Measurements from ENCODE around the gene LRRC45.
A peak's percentile ranks its signal among the peaks of the same experiment; 100 is the strongest.

DNA sequence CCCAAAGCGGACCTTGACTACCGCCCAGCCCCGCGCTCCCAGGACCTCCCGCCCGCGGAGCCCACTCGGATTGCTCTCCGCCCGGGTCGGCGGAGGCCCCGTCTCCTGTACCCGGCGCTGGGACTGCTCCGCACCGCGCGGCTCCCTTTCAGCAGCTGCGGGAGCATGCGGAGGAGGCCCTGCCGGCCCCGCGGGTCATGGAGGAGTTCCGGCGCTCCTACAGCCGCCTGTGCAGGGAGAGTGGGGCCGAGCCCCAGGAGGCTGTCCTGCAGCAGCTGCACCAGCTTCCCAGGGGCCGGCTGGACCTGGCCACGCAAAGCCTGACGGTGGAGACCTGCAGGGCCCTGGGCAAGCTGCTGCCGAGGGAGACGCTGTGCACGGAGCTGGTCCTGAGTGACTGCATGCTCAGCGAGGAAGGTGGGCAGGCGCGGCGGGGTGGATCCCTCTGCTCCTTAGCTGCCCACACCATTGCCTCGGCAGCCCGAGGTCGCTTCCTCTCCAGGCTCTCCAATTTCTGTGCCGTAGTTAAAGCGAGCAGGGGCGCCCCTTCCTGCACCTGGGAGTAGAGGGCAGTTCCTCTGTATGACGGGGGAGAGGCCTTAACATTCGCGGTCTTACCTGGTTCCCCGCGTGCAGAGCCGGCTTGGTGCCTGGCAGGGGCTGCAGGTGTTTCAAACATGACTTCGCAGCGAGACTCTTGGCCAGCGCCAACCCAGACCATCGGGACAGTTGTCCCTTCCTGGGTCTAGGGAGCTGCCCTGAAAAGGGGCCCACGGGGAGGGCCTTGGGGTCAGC is 539 bp downstream of the LRRC45 start:
- TF ChIP-seq, protein P1, sequence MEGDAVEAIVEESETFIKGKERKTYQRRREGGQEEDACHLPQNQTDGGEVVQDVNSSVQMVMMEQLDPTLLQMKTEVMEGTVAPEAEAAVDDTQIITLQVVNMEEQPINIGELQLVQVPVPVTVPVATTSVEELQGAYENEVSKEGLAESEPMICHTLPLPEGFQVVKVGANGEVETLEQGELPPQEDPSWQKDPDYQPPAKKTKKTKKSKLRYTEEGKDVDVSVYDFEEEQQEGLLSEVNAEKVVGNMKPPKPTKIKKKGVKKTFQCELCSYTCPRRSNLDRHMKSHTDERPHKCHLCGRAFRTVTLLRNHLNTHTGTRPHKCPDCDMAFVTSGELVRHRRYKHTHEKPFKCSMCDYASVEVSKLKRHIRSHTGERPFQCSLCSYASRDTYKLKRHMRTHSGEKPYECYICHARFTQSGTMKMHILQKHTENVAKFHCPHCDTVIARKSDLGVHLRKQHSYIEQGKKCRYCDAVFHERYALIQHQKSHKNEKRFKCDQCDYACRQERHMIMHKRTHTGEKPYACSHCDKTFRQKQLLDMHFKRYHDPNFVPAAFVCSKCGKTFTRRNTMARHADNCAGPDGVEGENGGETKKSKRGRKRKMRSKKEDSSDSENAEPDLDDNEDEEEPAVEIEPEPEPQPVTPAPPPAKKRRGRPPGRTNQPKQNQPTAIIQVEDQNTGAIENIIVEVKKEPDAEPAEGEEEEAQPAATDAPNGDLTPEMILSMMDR (IDR thresholded peaks at IDR 0.05) = no peak
- TF ChIP-seq SMAD4 (CRISPR knock-in tag; IDR thresholded peaks at IDR 0.05) (no peak), IRF2 (CRISPR knock-in tag; IDR thresholded peaks at IDR 0.05; ENCODE audit: borderline replicate concordance, low read depth) (no peak), CREM (CRISPR knock-in tag; IDR thresholded peaks at IDR 0.05) (no peak), ZBTB21 (CRISPR knock-in tag; IDR thresholded peaks at IDR 0.05; ENCODE audit: borderline replicate concordance) (no peak), TCF7 (CRISPR knock-in tag; IDR thresholded peaks at IDR 0.05; ENCODE audit: low read depth) (no peak), FOXP1 (CRISPR knock-in tag; IDR thresholded peaks at IDR 0.05; ENCODE audit: borderline replicate concordance) (no peak; the same call in 1 of the 2 replicates), NR2C2 (CRISPR knock-in tag; IDR thresholded peaks at IDR 0.05) (no peak), CBFB (CRISPR knock-in tag; IDR thresholded peaks at IDR 0.05; ENCODE audit: low read depth) (no peak)
- TF ChIP-seq, protein P2, sequence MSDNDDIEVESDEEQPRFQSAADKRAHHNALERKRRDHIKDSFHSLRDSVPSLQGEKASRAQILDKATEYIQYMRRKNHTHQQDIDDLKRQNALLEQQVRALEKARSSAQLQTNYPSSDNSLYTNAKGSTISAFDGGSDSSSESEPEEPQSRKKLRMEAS (CRISPR knock-in tag; IDR thresholded peaks at IDR 0.05) = peak; percentile 45
- TF ChIP-seq, protein P3, sequence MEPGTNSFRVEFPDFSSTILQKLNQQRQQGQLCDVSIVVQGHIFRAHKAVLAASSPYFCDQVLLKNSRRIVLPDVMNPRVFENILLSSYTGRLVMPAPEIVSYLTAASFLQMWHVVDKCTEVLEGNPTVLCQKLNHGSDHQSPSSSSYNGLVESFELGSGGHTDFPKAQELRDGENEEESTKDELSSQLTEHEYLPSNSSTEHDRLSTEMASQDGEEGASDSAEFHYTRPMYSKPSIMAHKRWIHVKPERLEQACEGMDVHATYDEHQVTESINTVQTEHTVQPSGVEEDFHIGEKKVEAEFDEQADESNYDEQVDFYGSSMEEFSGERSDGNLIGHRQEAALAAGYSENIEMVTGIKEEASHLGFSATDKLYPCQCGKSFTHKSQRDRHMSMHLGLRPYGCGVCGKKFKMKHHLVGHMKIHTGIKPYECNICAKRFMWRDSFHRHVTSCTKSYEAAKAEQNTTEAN (CRISPR knock-in tag; IDR thresholded peaks at IDR 0.05) = no peak
- TF ChIP-seq, protein P4, sequence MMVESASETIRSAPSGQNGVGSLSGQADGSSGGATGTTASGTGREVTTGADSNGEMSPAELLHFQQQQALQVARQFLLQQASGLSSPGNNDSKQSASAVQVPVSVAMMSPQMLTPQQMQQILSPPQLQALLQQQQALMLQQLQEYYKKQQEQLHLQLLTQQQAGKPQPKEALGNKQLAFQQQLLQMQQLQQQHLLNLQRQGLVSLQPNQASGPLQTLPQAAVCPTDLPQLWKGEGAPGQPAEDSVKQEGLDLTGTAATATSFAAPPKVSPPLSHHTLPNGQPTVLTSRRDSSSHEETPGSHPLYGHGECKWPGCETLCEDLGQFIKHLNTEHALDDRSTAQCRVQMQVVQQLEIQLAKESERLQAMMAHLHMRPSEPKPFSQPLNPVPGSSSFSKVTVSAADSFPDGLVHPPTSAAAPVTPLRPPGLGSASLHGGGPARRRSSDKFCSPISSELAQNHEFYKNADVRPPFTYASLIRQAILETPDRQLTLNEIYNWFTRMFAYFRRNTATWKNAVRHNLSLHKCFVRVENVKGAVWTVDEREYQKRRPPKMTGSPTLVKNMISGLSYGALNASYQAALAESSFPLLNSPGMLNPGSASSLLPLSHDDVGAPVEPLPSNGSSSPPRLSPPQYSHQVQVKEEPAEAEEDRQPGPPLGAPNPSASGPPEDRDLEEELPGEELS (CRISPR knock-in tag; IDR thresholded peaks at IDR 0.05) = 0 out of 2 replicates have a peak, but pooled peaks have one; percentile 20
- TF ChIP-seq, protein P5, sequence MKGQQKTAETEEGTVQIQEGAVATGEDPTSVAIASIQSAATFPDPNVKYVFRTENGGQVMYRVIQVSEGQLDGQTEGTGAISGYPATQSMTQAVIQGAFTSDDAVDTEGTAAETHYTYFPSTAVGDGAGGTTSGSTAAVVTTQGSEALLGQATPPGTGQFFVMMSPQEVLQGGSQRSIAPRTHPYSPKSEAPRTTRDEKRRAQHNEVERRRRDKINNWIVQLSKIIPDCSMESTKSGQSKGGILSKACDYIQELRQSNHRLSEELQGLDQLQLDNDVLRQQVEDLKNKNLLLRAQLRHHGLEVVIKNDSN (CRISPR knock-in tag; IDR thresholded peaks at IDR 0.05) = no peak; the same call in 1 of the 2 replicates

All from WTC11 (cell line).